Ishikawa (cell line): ENCODE measurements around the gene NF1.

Experiments used
- TF ChIP-seq, protein P1 (sequence below): IDR thresholded peaks from 2 replicates; pipeline ENCODE4 v1.6.1; 2012; ENCODE audit warnings: low read depth, mild to moderate bottlenecking
- TF ChIP-seq, protein P2 (sequence below): IDR thresholded peaks from 2 replicates; pipeline ENCODE4 v1.6.1; 2012

DNA sequence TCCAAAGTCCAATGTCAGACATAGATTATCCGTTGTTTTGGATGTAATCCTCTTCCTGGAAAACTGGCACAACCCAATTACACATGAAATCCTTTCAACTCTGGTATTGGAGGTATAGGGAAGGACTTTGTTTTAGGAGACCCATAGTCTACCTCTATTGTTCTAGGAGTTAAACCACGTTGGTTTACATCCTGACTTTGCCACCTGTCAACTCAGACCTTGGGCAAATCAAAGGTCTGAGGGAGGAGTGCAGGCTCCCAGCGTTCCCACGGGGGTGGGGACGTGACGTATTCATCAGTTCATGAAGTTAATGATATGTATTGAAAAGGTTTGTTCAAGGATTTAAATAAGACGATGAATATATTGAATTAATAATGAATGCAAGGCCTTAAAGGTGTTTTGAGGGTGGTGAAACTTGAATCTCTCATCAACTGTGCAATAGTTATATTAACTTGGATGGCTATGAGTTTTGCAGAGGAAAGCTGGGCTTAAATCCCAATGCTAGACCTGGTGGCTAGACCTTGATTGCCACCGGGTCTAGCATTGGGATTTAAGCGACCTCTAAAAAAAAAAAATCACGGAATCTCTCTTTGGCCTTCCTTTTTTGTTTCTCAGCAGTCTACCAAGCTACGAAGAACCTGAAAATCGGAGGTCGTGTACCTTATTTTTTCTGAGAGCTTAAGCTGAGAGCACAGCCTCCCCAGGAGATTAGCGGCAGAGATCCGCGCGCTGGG is 744 bp upstream of the NF1 start:
- TF ChIP-seq, protein P1, sequence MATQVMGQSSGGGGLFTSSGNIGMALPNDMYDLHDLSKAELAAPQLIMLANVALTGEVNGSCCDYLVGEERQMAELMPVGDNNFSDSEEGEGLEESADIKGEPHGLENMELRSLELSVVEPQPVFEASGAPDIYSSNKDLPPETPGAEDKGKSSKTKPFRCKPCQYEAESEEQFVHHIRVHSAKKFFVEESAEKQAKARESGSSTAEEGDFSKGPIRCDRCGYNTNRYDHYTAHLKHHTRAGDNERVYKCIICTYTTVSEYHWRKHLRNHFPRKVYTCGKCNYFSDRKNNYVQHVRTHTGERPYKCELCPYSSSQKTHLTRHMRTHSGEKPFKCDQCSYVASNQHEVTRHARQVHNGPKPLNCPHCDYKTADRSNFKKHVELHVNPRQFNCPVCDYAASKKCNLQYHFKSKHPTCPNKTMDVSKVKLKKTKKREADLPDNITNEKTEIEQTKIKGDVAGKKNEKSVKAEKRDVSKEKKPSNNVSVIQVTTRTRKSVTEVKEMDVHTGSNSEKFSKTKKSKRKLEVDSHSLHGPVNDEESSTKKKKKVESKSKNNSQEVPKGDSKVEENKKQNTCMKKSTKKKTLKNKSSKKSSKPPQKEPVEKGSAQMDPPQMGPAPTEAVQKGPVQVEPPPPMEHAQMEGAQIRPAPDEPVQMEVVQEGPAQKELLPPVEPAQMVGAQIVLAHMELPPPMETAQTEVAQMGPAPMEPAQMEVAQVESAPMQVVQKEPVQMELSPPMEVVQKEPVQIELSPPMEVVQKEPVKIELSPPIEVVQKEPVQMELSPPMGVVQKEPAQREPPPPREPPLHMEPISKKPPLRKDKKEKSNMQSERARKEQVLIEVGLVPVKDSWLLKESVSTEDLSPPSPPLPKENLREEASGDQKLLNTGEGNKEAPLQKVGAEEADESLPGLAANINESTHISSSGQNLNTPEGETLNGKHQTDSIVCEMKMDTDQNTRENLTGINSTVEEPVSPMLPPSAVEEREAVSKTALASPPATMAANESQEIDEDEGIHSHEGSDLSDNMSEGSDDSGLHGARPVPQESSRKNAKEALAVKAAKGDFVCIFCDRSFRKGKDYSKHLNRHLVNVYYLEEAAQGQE, result no peak
- TF ChIP-seq, protein P2, sequence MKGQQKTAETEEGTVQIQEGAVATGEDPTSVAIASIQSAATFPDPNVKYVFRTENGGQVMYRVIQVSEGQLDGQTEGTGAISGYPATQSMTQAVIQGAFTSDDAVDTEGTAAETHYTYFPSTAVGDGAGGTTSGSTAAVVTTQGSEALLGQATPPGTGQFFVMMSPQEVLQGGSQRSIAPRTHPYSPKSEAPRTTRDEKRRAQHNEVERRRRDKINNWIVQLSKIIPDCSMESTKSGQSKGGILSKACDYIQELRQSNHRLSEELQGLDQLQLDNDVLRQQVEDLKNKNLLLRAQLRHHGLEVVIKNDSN, result no peak
